HG02678 (cell line): ENCODE results near the gene LMCD1.

Source experiments
- ATAC-seq: cut with Tn5 transposase; IDR thresholded peaks from one replicate; pipeline ENCODE4 v1.9.1; 2021; ENCODE audit warnings: mild to moderate bottlenecking, moderate library complexity; ENCODE audit not compliant: unreplicated experiment

The LMCD1 gene

DNA sequence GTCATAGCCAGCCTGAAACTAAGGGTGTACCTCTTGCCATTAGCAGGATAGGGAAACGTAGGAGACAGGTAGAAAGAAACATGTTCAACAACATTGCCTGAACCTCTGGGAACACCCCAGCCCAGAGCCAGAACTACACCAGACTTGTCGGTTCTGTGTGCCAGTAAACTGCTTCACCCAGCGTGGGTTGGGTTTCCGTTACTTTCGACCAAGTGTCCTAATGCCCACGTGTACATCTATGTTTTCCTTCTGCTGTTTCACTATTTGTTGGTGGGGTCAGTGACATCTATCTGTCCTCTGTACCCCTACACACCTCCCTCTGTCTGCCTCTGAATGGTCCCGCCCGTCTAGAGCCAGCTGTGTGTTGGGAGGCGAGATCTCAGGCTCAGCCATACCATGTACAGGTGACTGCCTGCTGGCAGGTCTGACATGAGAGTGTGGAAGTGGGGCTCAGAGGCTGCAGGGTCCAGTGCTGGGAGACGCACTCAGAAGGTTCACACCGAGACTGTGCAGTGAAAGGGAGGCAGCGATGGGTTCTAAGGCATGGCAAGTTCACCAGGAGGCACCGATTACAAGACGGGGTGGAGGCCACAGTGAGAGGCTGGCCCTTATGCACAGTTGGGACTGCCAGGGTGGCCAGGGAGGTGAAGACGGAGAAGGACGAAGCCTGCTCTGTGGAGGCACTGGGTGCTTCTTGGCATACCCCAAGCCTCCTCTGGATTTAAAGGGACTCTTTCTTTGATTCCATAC lies 106.6 kb downstream of the LMCD1 start:
- no peak for ATAC-seq

DNA sequence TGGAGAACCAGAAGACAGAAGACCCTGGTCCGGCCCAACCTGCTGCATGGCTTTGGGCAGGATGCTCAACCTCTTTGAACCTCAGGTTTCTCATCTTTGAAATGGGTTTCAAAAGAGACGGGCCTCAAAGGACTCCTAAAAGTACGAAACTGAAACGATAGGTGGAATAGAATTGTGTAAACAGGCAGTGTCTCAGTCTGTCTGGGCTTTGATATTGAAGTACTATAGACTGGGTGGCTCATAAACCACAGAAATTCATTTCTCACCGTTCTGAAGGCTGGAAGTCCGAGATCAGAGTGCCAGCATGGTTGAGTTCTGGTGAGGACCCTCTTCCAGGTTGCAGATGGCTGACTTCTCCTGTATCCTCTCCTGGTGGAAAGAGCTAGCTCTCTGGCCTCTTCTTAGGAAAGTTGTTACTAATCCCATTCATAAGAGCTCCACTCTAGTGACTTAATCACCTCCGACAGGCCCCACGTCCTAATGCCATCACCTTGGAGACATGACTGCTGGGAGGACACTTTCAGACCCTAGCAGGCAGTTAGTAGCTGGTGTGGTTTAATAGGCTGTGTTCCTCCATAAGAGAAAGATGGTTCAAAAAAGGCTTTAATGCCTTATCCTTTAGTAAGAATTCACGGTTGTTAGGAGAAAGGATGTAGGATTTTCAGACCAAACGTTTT lies 107.3 kb downstream of the LMCD1 start:
- ATAC-seq = no peak

DNA sequence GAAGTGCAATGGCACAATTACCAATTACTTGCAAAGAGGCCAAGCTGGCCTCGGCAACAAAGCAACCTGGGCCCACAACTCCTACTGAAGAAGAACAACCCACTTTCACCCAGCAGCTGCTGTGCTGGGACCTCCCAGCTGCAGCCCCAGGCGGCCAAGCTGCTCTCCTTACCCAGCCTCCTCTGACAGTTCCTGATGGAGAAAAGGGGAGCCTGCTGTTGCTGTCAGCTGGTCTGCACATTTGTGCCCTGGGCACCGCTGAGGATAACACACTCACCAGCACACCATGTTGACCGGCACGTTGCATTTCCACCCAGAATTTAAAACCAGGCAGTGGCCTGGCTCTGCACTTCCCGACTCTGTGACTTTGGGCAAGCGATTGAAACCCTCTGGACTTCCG lies 109.3 kb downstream of the LMCD1 start:
- ATAC-seq = no peak

GRCh38 chr3:8617921-8618320 lies 116.3 kb downstream of the LMCD1 start:
- no peak for ATAC-seq

DNA sequence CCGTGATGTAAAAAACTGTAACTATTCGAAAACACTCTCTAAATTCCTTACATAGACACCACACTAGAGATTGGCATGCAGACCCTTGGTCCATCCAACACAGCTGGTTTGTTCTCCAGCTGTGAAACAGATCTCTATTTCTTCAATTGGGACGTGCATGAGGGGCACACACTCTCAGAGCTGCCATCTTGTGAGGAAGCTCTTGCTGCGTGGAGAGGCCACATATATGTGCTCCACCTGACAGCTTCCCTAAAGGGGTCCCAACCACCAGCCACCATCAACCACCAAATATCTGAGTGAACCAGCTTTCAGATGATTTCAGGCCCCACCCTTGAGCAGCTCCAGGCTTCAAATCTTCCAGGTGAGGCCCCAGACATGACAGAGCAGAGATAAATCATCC lies 117.3 kb downstream of the LMCD1 start:
- ATAC-seq = no peak

GRCh38 chr3:8619548-8619947 lies 117.9 kb downstream of the LMCD1 start:
- ATAC-seq = no peak

GRCh38 chr3:8621141-8621540 lies 119.5 kb downstream of the LMCD1 start:
- no peak for ATAC-seq

DNA sequence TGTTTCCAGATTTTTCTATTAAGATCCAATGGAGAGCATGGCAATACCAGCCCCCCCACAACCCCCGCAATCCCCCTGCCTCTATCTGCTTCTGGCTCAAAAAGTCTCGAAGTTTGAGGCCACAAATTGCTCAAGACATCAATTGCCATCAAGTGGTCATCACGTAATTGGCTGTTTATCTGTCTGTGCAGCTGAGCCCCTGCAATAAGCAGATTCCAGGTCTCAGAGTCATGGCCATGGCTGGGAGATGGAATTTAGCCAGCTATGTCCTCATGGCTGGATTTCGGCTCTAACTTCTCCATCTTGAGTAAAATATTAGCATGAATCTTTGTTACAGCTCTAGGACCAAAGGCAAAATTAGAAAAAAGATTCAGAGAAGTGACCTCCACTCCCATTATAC lies 120.2 kb downstream of the LMCD1 start:
- no peak for ATAC-seq

DNA sequence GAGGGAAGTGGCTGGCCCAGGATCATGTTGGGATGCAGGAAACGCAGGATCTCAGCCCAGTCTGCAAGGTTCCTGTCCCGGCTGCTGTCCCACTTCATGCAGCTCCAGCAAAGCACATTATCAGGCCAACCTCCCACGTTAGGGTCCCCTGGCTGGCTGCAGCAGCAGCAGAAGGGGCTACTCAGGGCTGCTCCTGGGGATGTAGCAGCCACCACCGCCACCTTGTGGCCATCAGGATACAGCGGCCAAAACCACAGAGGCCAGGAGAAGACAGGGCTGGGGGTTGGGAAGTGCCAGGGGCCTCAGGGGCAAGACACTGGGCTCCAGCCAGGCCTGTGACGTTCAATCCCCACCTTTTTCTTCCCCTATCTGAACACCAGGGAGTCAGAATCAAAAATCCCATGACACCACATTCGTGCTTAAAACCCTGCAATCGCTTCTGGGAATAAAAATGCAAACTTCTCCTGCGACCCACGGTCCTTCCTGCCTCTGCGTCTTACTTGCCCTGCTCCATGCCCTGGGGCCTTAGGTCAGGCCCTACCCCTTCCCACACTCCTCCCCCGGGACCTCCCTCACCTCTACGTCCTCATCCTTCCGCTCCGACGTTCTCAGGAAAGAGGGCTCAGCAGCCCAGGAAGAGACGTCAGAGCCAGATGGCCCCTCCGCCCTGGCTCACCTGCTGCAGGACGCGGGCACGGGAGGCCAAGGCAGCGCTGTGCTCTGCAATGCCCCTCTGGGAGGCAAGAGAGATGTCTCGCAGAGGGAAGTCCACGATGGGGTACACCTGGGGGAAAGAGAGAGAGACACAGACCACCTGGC lies 121.5 kb downstream of the LMCD1 start:
- ATAC-seq = peak; percentile 92

GRCh38 chr3:8623741-8624140 lies 122.1 kb downstream of the LMCD1 start:
- ATAC-seq = no peak
